SH-SY5Y (cell line): ENCODE measurements around the gene STAT1.

Experiments used
- GATA2 ChIP-seq: IDR thresholded peaks from 2 replicates; pipeline ENCODE4 v1.6.1; 2011; ENCODE audit warnings: mild to moderate bottlenecking, low read depth, low read length
- GATA3 ChIP-seq: IDR thresholded peaks from 2 replicates; pipeline ENCODE4 v1.6.1; 2011; ENCODE audit warnings: low read depth, mild to moderate bottlenecking, low read length, moderate library complexity

The STAT1 gene

GRCh38 chr2:190972213-190972612 lies 41.8 kb downstream of the STAT1 start:
- TF ChIP-seq GATA2 (no peak), GATA3 (no peak)

- TF ChIP-seq GATA3 = no peak
- TF ChIP-seq GATA2 = no peak
Observed at GRCh38 chr2:190970873-190971506, 43.0 kb downstream of the STAT1 start.

GRCh38 chr2:190970160-190970559 lies 43.8 kb downstream of the STAT1 start:
- TF ChIP-seq GATA3 (no peak), GATA2 (no peak)

- TF ChIP-seq GATA3 = no peak
- TF ChIP-seq GATA2 = no peak
Observed at GRCh38 chr2:190968522-190968921, 45.4 kb downstream of the STAT1 start.

GRCh38 chr2:190965580-190966222 lies 48.3 kb downstream of the STAT1 start:
- TF ChIP-seq GATA2 (no peak), GATA3 (no peak)

- TF ChIP-seq GATA2 = no peak
- no peak for TF ChIP-seq GATA3
Observed at GRCh38 chr2:190964170-190964795, 49.7 kb downstream of the STAT1 start.

GRCh38 chr2:190963088-190963487 lies 50.9 kb downstream of the STAT1 start:
- TF ChIP-seq GATA2 = no peak
- no peak for TF ChIP-seq GATA3

- TF ChIP-seq GATA2 (no peak), GATA3 (no peak)
Observed at GRCh38 chr2:190961918-190962487, 52.0 kb downstream of the STAT1 start.

- TF ChIP-seq GATA2 = no peak
- no peak for TF ChIP-seq GATA3
Observed at GRCh38 chr2:190959911-190960788, 53.8 kb downstream of the STAT1 start.

- TF ChIP-seq GATA3 = no peak
- no peak for TF ChIP-seq GATA2
Observed at GRCh38 chr2:190953257-190953656, 60.7 kb downstream of the STAT1 start.

- TF ChIP-seq GATA2 (no peak), GATA3 (no peak)
Observed at GRCh38 chr2:190950566-190950991, 63.4 kb downstream of the STAT1 start.

- TF ChIP-seq GATA2 (no peak), GATA3 (no peak)
Observed at GRCh38 chr2:190948671-190949070, 65.3 kb downstream of the STAT1 start.

GRCh38 chr2:190947711-190948251 lies 66.2 kb downstream of the STAT1 start:
- TF ChIP-seq GATA3 (no peak), GATA2 (no peak)
